Stimulated activated CD4-positive, alpha-beta T cell treated with anti-CD3 and anti-CD28 coated beads, Interleukin-15, amount 100 ng/mL, for 1 hour (primary cell): ENCODE data around the gene CALN1.

ENCODE experiments used
- DNase-seq, 2 donors: peaks; one replicate each; pipeline ENCODE4 v3.0.0-alpha.2; 2020; ENCODE audit warnings: low read depth in 1 of 2, low spot score in 1 of 2

Gene CALN1

GRCh38 chr7:72326811-72327210, 85.3 kb downstream of the CALN1 start:
- DNase-seq, result no peak

GRCh38 chr7:72326365-72326764, 85.8 kb downstream of the CALN1 start:
- no peak for DNase-seq

- DNase-seq, result no peak
Measured at GRCh38 chr7:72325561-72325960, 86.6 kb downstream of the CALN1 start.

GRCh38 chr7:72321637-72322036, 90.5 kb downstream of the CALN1 start:
- DNase-seq, result no peak

- no peak for DNase-seq
Measured at GRCh38 chr7:72321081-72321480, 91.1 kb downstream of the CALN1 start.

- DNase-seq, result no peak
Measured at GRCh38 chr7:72317341-72317740, 94.8 kb downstream of the CALN1 start.

- no peak for DNase-seq
Measured at GRCh38 chr7:72316148-72316547, 96.0 kb downstream of the CALN1 start.

GRCh38 chr7:72313906-72314305, 98.2 kb downstream of the CALN1 start:
- DNase-seq, result no peak

GRCh38 chr7:72310301-72310700, 101.8 kb downstream of the CALN1 start:
- no peak for DNase-seq

GRCh38 chr7:72309476-72309875, 102.7 kb downstream of the CALN1 start:
- DNase-seq, result no peak

- no peak for DNase-seq
Measured at GRCh38 chr7:72308986-72309385, 103.2 kb downstream of the CALN1 start.

- no peak for DNase-seq
Measured at GRCh38 chr7:72307566-72307965, 104.6 kb downstream of the CALN1 start.

- no peak for DNase-seq
Measured at GRCh38 chr7:72298912-72299311, 113.2 kb downstream of the CALN1 start.

GRCh38 chr7:72298091-72298490, 114.0 kb downstream of the CALN1 start:
- DNase-seq, result no peak

GRCh38 chr7:72297636-72298035, 114.5 kb downstream of the CALN1 start:
- no peak for DNase-seq

GRCh38 chr7:72292794-72293193, 119.3 kb downstream of the CALN1 start:
- no peak for DNase-seq

GRCh38 chr7:72292118-72292517, 120.0 kb downstream of the CALN1 start:
- no peak for DNase-seq

GRCh38 chr7:72286519-72286918, 125.6 kb downstream of the CALN1 start:
- no peak for DNase-seq

- no peak for DNase-seq
Measured at GRCh38 chr7:72283309-72283708, 128.8 kb downstream of the CALN1 start.

GRCh38 chr7:72281308-72281707, 130.8 kb downstream of the CALN1 start:
- no peak for DNase-seq

- DNase-seq, result no peak
Measured at GRCh38 chr7:72279203-72279602, 132.9 kb downstream of the CALN1 start.

- DNase-seq, result no peak
Measured at GRCh38 chr7:72278550-72278949, 133.6 kb downstream of the CALN1 start.

GRCh38 chr7:72275382-72276070, 136.6 kb downstream of the CALN1 start:
- DNase-seq, result no peak
